GM12878 (cell line): Measurements from ENCODE around the gene UBASH3A. TPM values are rescaled to one million over a fixed set of nuclear protein-coding genes. Genes with fewer than 3 reads are reported as not detected.
A peak's percentile ranks its signal among the peaks of the same experiment; 100 is the strongest.

Experiments used
- ATAC-seq: fragments of 200-7000 bp; cut with Tn5 transposase; 3 replicates; pipeline ENCODE4 v1.9.1; 2020; ENCODE audit warnings: mild to moderate bottlenecking, moderate library complexity
- BruUV-seq: library from RNA; stranded (reverse); fragments of 400-500 nt; replicated peaks from 2 replicates; lab custom pipeline; 2021; lab: Mats Ljungman, UMichigan
- CTCF ChIA-PET: fragments of 300-600 bp; sonication (Branson Sonifier 250); formaldehyde crosslinking; extraction: SDS; loops from one replicate; lab custom pipeline; 2021; ENCODE audit warnings: inconsistent platforms; lab: Yijun Ruan, JAX
- POLR2A ChIA-PET: fragments of 350-600 bp; formaldehyde crosslinking; extraction: SDS; loops from one replicate; lab custom pipeline; 2021; ENCODE audit warnings: inconsistent platforms; lab: Charles Lee
- RAD21 ChIA-PET: fragments of 300-600 bp; sonication (Branson Sonifier 250); formaldehyde crosslinking; loops from one replicate; lab custom pipeline; 2023; ENCODE audit warnings: antibody characterized with exemption; ENCODE audit not compliant: unreplicated experiment; lab: Charles Lee
- SMC1A ChIA-PET: fragments of 300-600 bp; sonication (Branson Sonifier 250); formaldehyde crosslinking; loops from one replicate; lab custom pipeline; 2023; ENCODE audit not compliant: unreplicated experiment, uncharacterized antibody; lab: Charles Lee
- DNase-seq: peaks from one replicate; pipeline ENCODE4 v3.0.0-alpha.2; 2011; ENCODE audit warnings: low read depth, low spot score
- FAIRE-seq: peaks from 3 replicates; lab custom pipeline; 2011; peaks lifted over from hg19 to GRCh38; lab: Jason Lieb, UNC
- H2AFZ ChIP-seq: 2 replicates; pipeline ENCODE4 v1.6.0; 2011; ENCODE audit warnings: low read depth, low read length, control low read depth; ENCODE audit not compliant: control insufficient read depth
- H3K27ac ChIP-seq: 2 replicates; pipeline ENCODE4 v1.5.1; 2011; ENCODE audit warnings: control low read depth; ENCODE audit not compliant: control insufficient read depth, insufficient read depth
- H3K27me3 ChIP-seq, 2 experiments: replicated peaks in 1 of 2; 2 replicates each; pipeline versions ENCODE4 v1.6.0 to v1.6.1; 2011; ENCODE audit warnings: low read length in 1 of 2; ENCODE audit not compliant: control insufficient read depth in 2 of 2, insufficient read depth in 2 of 2
- H3K36me3 ChIP-seq, 2 experiments: 2 replicates each; pipeline ENCODE4 v1.5.1; 2011; ENCODE audit warnings: low read length in 1 of 2; ENCODE audit not compliant: control insufficient read depth in 2 of 2, insufficient read depth in 2 of 2
- H3K4me1 ChIP-seq: 2 replicates; pipeline ENCODE4 v1.6.1; 2011; ENCODE audit warnings: mild to moderate bottlenecking, low read length, moderate library complexity, mixed read lengths; ENCODE audit not compliant: control insufficient read depth, insufficient read depth
- H3K4me2 ChIP-seq: 2 replicates; pipeline ENCODE4 v1.6.0; 2011; ENCODE audit warnings: control low read depth; ENCODE audit not compliant: control insufficient read depth, insufficient read depth
- H3K4me3 ChIP-seq: fragments of 200-600 bp; sonication (generic); 2 replicates; pipeline ENCODE4 v1.5.1; 2016
- H3K79me2 ChIP-seq: 2 replicates; pipeline ENCODE4 v1.6.0; 2011; ENCODE audit warnings: low read length; ENCODE audit not compliant: control insufficient read depth, insufficient read depth
- H3K9ac ChIP-seq: 2 replicates; pipeline ENCODE4 v1.8.0; 2011; ENCODE audit warnings: low read length, control low read depth, mixed read lengths; ENCODE audit not compliant: control insufficient read depth, insufficient read depth
- H3K9me3 ChIP-seq: replicated peaks from 3 replicates; pipeline ENCODE4 v1.5.1; 2011; ENCODE audit warnings: mild to moderate bottlenecking, low read length; ENCODE audit not compliant: control insufficient read depth, insufficient read depth
- H4K20me1 ChIP-seq: 2 replicates; pipeline ENCODE4 v1.6.0; 2011; ENCODE audit not compliant: control insufficient read depth, insufficient read depth
- BMI1 ChIP-seq: fragments of 450-650 bp; IDR thresholded peaks from 2 replicates; pipeline ENCODE4 v1.6.1; 2016; ENCODE audit warnings: mild to moderate bottlenecking, moderate library complexity, borderline replicate concordance
- CBFB ChIP-seq: IDR thresholded peaks from 2 replicates; pipeline ENCODE4 v1.6.1; 2016; ENCODE audit warnings: antibody characterized with exemption, low read depth
- CEBPZ ChIP-seq: fragments of 150-350 bp; IDR thresholded peaks from 2 replicates; pipeline ENCODE4 v1.6.1; 2016; ENCODE audit warnings: low read depth, low read length
- EZH2 ChIP-seq: IDR thresholded peaks from 2 replicates; pipeline ENCODE4 v1.6.1; 2012; ENCODE audit warnings: low read depth, mild to moderate bottlenecking, control low read depth, inconsistent platforms, low read length, borderline replicate concordance; ENCODE audit not compliant: control insufficient read depth
- IRF4 ChIP-seq: IDR thresholded peaks from 2 replicates; pipeline ENCODE4 v1.6.1; 2011; ENCODE audit warnings: low read depth, low read length
- SUPT20H ChIP-seq: IDR thresholded peaks from 2 replicates; pipeline ENCODE4 v1.6.1; 2011; ENCODE audit warnings: low read depth, mild to moderate bottlenecking, low read length, moderate library complexity, borderline replicate concordance; ENCODE audit not compliant: control insufficient read depth
- ZBTB11 ChIP-seq: fragments of 450-650 bp; formaldehyde crosslinking; IDR thresholded peaks from 2 replicates; pipeline ENCODE4 v1.5.0; 2022; ENCODE audit warnings: mild to moderate bottlenecking, missing genetic modification characterization
- WGBS: methylation state at CpG from one replicate; pipeline ENCODE4 v1.1.6; 2016; ENCODE audit warnings: low lambda C conversion rate; ENCODE audit not compliant: insufficient replicate concordance, insufficient coverage; ENCODE audit errors: missing lambda C conversion rate; 5-methylcytosine and 5-hydroxymethylcytosine counted together
- in situ Hi-C: fragments of 300-500 bp; cut with MboI; formaldehyde crosslinking; loops from 9 replicates; pipeline ENCODE4 v1.14.3; 2018; ENCODE audit warnings: mixed read lengths
- intact Hi-C: fragments of 100-400 bp; cut with micrococcal nuclease; formaldehyde crosslinking; loops from one replicate; pipeline ENCODE4 v1.14.2; 2022; ENCODE audit not compliant: unreplicated experiment
- polyA plus RNA-seq, 11 experiments: library from polyadenylated mRNA; depleted of rRNA in 4 of 11; unstranded in 6 of 11; stranded (reverse) in 5 of 11; fragments of >200 nt; fragmentation: Nextera tagmentation in 4 of 11; fragmentation: Illumina TruSeq in 1 of 11; extraction: Ambion mirVana in 4 of 11; extraction: Trizol in 1 of 11; gene quantifications; 1 replicate in 1 of 11; 2 replicates in 10 of 11; pipeline versions ENCODE4 v1.2.1 to v1.2.3, GENCODE V29; 2011 to 2016; ENCODE audit warnings: inconsistent platforms in 2 of 11, missing spikeins in 2 of 11, low read depth in 1 of 11
- total RNA-seq, 4 experiments: library from RNA; depleted of rRNA in 3 of 4; stranded (reverse); fragments of >200 nt in 3 of 4; fragmentation: Illumina TruSeq in 1 of 4; extraction: Trizol in 1 of 4; gene quantifications; 2 replicates each; pipeline versions ENCODE4 v1.2.1 to v1.2.3, GENCODE V29; 2013 to 2021
- TF ChIP-seq, protein P1 (sequence below): fragments of 450-650 bp; IDR thresholded peaks from 2 replicates; pipeline ENCODE4 v1.6.1; 2017; ENCODE audit warnings: mild to moderate bottlenecking, moderate library complexity

The UBASH3A gene
- total and polyA plus RNA-seq, 10 of the 15 experiments (the other 5 are each of a cell fraction or from before 2014, with no cell fraction given) = 0.04 to 0.39 (median 0.23) TPM; not detected in 1

- TF ChIP-seq, protein P1, sequence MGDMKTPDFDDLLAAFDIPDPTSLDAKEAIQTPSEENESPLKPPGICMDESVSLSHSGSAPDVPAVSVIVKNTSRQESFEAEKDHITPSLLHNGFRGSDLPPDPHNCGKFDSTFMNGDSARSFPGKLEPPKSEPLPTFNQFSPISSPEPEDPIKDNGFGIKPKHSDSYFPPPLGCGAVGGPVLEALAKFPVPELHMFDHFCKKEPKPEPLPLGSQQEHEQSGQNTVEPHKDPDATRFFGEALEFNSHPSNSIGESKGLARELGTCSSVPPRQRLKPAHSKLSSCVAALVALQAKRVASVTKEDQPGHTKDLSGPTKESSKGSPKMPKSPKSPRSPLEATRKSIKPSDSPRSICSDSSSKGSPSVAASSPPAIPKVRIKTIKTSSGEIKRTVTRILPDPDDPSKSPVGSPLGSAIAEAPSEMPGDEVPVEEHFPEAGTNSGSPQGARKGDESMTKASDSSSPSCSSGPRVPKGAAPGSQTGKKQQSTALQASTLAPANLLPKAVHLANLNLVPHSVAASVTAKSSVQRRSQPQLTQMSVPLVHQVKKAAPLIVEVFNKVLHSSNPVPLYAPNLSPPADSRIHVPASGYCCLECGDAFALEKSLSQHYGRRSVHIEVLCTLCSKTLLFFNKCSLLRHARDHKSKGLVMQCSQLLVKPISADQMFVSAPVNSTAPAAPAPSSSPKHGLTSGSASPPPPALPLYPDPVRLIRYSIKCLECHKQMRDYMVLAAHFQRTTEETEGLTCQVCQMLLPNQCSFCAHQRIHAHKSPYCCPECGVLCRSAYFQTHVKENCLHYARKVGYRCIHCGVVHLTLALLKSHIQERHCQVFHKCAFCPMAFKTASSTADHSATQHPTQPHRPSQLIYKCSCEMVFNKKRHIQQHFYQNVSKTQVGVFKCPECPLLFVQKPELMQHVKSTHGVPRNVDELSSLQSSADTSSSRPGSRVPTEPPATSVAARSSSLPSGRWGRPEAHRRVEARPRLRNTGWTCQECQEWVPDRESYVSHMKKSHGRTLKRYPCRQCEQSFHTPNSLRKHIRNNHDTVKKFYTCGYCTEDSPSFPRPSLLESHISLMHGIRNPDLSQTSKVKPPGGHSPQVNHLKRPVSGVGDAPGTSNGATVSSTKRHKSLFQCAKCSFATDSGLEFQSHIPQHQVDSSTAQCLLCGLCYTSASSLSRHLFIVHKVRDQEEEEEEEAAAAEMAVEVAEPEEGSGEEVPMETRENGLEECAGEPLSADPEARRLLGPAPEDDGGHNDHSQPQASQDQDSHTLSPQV = no peak
- TF ChIP-seq EZH2 (no peak), BMI1 (no peak), SUPT20H (no peak)
Observed at GRCh38 chr21:42387843-42388340, 15.8 kb upstream of the UBASH3A start (continued).

GRCh38 chr21:42388740-42389448 lies 14.8 kb upstream of the UBASH3A start:
- Histone ChIP-seq H3K27ac (peak overlapping the region; percentile 10; the same call in 1 of the 2 replicates), H3K36me3 (no peaks in the 10 kb centered on the region), H3K27me3 (no peaks in the 10 kb centered on the region), H3K4me2 (peak overlapping the region; percentile 53; the same call in 1 of the 2 replicates), H3K9me3 (no peaks in the 10 kb centered on the region), H3K4me1 (peaks cover 63% of the 10 kb centered on the region), H3K4me3 (peak overlapping the region; percentile 26; the same call in 1 of the 2 replicates), H4K20me1 (no peaks in the 10 kb centered on the region), H2AFZ (no peak overlapping the region; the same call in 1 of the 2 replicates), H3K9ac (0 out of 2 replicates have a peak overlapping the region, but pooled peaks have one; percentile 24), H3K79me2 (peaks cover 9% of the 10 kb centered on the region)
- ChIA-PET CTCF (interaction anchor here (1.0 to 1.3 kb wide), 2 partner anchors 11 to 34 kb away, joined by 4 to 8 read pairs; no protein-coding TSS in a partner anchor), SMC1A (interaction anchor here (1.1 to 1.3 kb wide), 3 partner anchors 23 to 79 kb away, joined by 3 to 9 read pairs (median 3); no protein-coding TSS in a partner anchor), RAD21 (interaction anchor here (1.5 to 1.6 kb wide), 2 partner anchors 32 to 34 kb away, joined by 3 to 5 read pairs; no protein-coding TSS in a partner anchor), POLR2A (interaction anchor here (1.4 kb wide), 1 partner anchor 32 kb away, joined by 4 read pairs; no protein-coding TSS in a partner anchor)
- BruUV-seq = no TSS peak
- ATAC-seq = peak; percentile 48
- intact Hi-C loops (no loop called here), in situ Hi-C loops (no loop called here)
- 78% methylated on average over 20 of the region's 20 CpGs for WGBS
- no peak for FAIRE-seq
- DNase-seq = no peak
- TF ChIP-seq ZBTB11 (peak; percentile 73), CEBPZ (no peak), CBFB (no peak), IRF4 (0 out of 2 replicates have a peak, but pooled peaks have one; percentile 12)
